HepG2 (cell line): ENCODE results near the gene BICRA. TPM values are rescaled to one million over a fixed set of nuclear protein-coding genes. Genes with fewer than 3 reads are reported as not detected.

Experiments used
- ATAC-seq: fragments of 200-7000 bp; cut with Tn5 transposase; 3 replicates; pipeline ENCODE4 v1.9.1; 2020; ENCODE audit warnings: mild to moderate bottlenecking, moderate library complexity
- BruUV-seq: library from RNA; stranded (reverse); fragments of 400-500 nt; replicated peaks from 2 replicates; lab custom pipeline; 2021; lab: Mats Ljungman, UMichigan
- CTCF ChIA-PET: fragments of 300-600 bp; formaldehyde crosslinking; extraction: SDS; loops from one replicate; lab custom pipeline; 2021; ENCODE audit warnings: low total read pairs, inconsistent platforms, low intra/inter-chr PET ratio; lab: Yijun Ruan, JAX
- POLR2A ChIA-PET: fragments of 350-600 bp; sonication (Branson Sonifier 250); formaldehyde crosslinking; loops from one replicate; lab custom pipeline; 2020; ENCODE audit warnings: antibody characterized with exemption, inconsistent platforms; lab: Yijun Ruan, JAX
- DNase-seq: peaks from one replicate; pipeline ENCODE4 v3.0.0-alpha.2; 2015; ENCODE audit warnings: low spot score
- FAIRE-seq: peaks from 3 replicates; lab custom pipeline; 2011; peaks lifted over from hg19 to GRCh38; lab: Jason Lieb, UNC
- H2AFZ ChIP-seq: one replicate; pipeline ENCODE4 v1.6.1; 2011; ENCODE audit warnings: low read length, inconsistent platforms
- H3K27ac ChIP-seq: fragments of 300-600 bp; 3 replicates; pipeline ENCODE4 v1.8.0; 2011; ENCODE audit warnings: mixed run types, mild to moderate bottlenecking, mixed read lengths, low read length, inconsistent platforms; ENCODE audit not compliant: insufficient read depth; ENCODE audit errors: extremely low read length
- H3K27me3 ChIP-seq, 2 experiments: fragments of 200-600 bp in 1 of 2; 2 replicates in 1 of 2; 3 replicates in 1 of 2; pipeline versions ENCODE4 v1.6.0 to v1.8.0; 2011; ENCODE audit warnings: low read length in 2 of 2, mild to moderate bottlenecking in 2 of 2, moderate library complexity in 2 of 2, inconsistent platforms in 1 of 2; ENCODE audit not compliant: insufficient read depth in 2 of 2, control insufficient read depth in 1 of 2
- H3K36me3 ChIP-seq, 2 experiments: fragments of 200-600 bp in 1 of 2; replicated peaks in 1 of 2; 2 replicates in 1 of 2; 3 replicates in 1 of 2; pipeline versions ENCODE4 v1.5.1 to v1.8.0; 2011; ENCODE audit warnings: low read length in 2 of 2, inconsistent platforms in 1 of 2; ENCODE audit not compliant: insufficient read depth in 2 of 2, control insufficient read depth in 1 of 2
- H3K4me1 ChIP-seq: 2 replicates; pipeline ENCODE4 v1.5.1; 2012; ENCODE audit warnings: low read length, inconsistent platforms; ENCODE audit not compliant: insufficient read depth
- H3K4me2 ChIP-seq: 2 replicates; pipeline ENCODE4 v1.6.0; 2011; ENCODE audit warnings: low read depth, low read length, inconsistent platforms
- H3K4me3 ChIP-seq, 3 experiments: fragments of 200-600 bp in 1 of 3; sonication (generic), shearing (Covaris generic) in 1 of 3; replicated peaks in 1 of 3; 2 replicates each; pipeline ENCODE4 v1.5.1; 2011 to 2016; ENCODE audit warnings: low read length in 3 of 3, inconsistent platforms in 2 of 3, low read depth in 2 of 3, mild to moderate bottlenecking in 2 of 3, control low read depth in 1 of 3, mixed read lengths in 1 of 3; ENCODE audit not compliant: insufficient read depth in 1 of 3
- H3K79me2 ChIP-seq: one replicate; pipeline ENCODE4 v1.6.1; 2011; ENCODE audit warnings: low read length, inconsistent platforms; ENCODE audit not compliant: insufficient read depth
- H3K9ac ChIP-seq: 2 replicates; pipeline ENCODE4 v1.6.0; 2011; ENCODE audit warnings: mild to moderate bottlenecking, low read depth, low read length, inconsistent platforms; ENCODE audit not compliant: insufficient read depth
- H3K9me3 ChIP-seq: 2 replicates; pipeline ENCODE4 v1.5.1; 2012; ENCODE audit warnings: mild to moderate bottlenecking, low read length
- H4K20me1 ChIP-seq: 2 replicates; pipeline ENCODE4 v1.6.0; 2011; ENCODE audit warnings: inconsistent platforms, mild to moderate bottlenecking, low read length, moderate library complexity; ENCODE audit not compliant: insufficient read depth
- ARNTL ChIP-seq: sonication (generic); formaldehyde crosslinking; IDR thresholded peaks from 2 replicates; pipeline ENCODE4 v1.4.0; 2020; ENCODE audit warnings: mild to moderate bottlenecking, missing genetic modification reagents
- EED ChIP-seq: sonication (generic); formaldehyde crosslinking; IDR thresholded peaks from 2 replicates; pipeline ENCODE4 v1.5.0; 2020; ENCODE audit warnings: mild to moderate bottlenecking, missing genetic modification reagents
- FOXP1 ChIP-seq, 2 experiments: fragments of 450-650 bp in 1 of 2; IDR thresholded peaks; 2 replicates each; pipeline ENCODE4 v1.6.1; 2017 to 2018; ENCODE audit warnings: antibody characterized with exemption in 1 of 2
- HDAC2 ChIP-seq: sonication (generic); formaldehyde crosslinking; IDR thresholded peaks from 2 replicates; pipeline ENCODE4 v1.4.0; 2020; ENCODE audit warnings: missing genetic modification reagents
- HMG20A ChIP-seq: IDR thresholded peaks from 2 replicates; pipeline ENCODE4 v1.6.1; 2016; ENCODE audit warnings: borderline replicate concordance
- MXD1 ChIP-seq: sonication (generic); formaldehyde crosslinking; IDR thresholded peaks from 2 replicates; pipeline ENCODE4 v1.4.0; 2020; ENCODE audit warnings: mild to moderate bottlenecking, missing genetic modification reagents
- MYC ChIP-seq: sonication (generic); formaldehyde crosslinking; IDR thresholded peaks from 2 replicates; pipeline ENCODE4 v1.9.0; 2021; ENCODE audit warnings: missing genetic modification reagents, borderline replicate concordance
- PTBP1 ChIP-seq: fragments of 200-400 bp; formaldehyde crosslinking; IDR thresholded peaks from 2 replicates; pipeline ENCODE4 v1.6.1; 2018; ENCODE audit warnings: low read length, low read depth; ENCODE audit not compliant: poor library complexity, severe bottlenecking
- RCOR2 ChIP-seq: IDR thresholded peaks from 2 replicates; pipeline ENCODE4 v1.6.1; 2016; ENCODE audit warnings: missing biosample characterization, missing genetic modification reagents
- TEF ChIP-seq: sonication (generic); formaldehyde crosslinking; IDR thresholded peaks from 2 replicates; pipeline ENCODE4 v1.5.0; 2020; ENCODE audit warnings: missing genetic modification reagents
- WGBS: methylation state at CpG from one replicate; pipeline ENCODE4 v1.1.6; 2017; ENCODE audit warnings: low lambda C conversion rate; 5-methylcytosine and 5-hydroxymethylcytosine counted together
- in situ Hi-C: cut with HindIII; loops from 2 replicates; pipeline ENCODE4 v1.10.0; 2017; ENCODE audit warnings: low pct_unique_long_range_greater_than_20kb; ENCODE audit not compliant: extremely low pct_ligation_motif_present
- intact Hi-C: fragments of 100-400 bp; cut with micrococcal nuclease; formaldehyde crosslinking; loops from one replicate; pipeline ENCODE4 v1.10.0; 2022; ENCODE audit not compliant: unreplicated experiment
- polyA plus RNA-seq, 8 experiments: library from polyadenylated mRNA; depleted of rRNA in 3 of 8; stranded (reverse) in 7 of 8; unstranded in 1 of 8; fragments of >200 nt; fragmentation: Illumina TruSeq in 4 of 8; extraction: Trizol in 4 of 8; gene quantifications; 2 replicates each; pipeline versions ENCODE4 v1.2.1 to v1.2.3, GENCODE V29; 2011 to 2016; ENCODE audit warnings: low read depth in 4 of 8, missing spikeins in 1 of 8, mixed read lengths in 1 of 8; ENCODE audit not compliant: insufficient read depth in 1 of 8
- total RNA-seq, 5 experiments: library from RNA; depleted of rRNA; stranded (reverse); fragments of >200 nt; fragmentation: Illumina TruSeq; extraction: Trizol; gene quantifications; 2 replicates each; pipeline ENCODE4 v1.2.3, GENCODE V29; 2016; ENCODE audit warnings: low read depth in 1 of 5
- TF ChIP-seq, protein P1 (sequence below): sonication (generic); formaldehyde crosslinking; IDR thresholded peaks from 2 replicates; pipeline ENCODE4 v1.4.0; 2020; ENCODE audit warnings: missing genetic modification reagents
- TF ChIP-seq, protein P2 (sequence below): sonication (generic); formaldehyde crosslinking; IDR thresholded peaks from 2 replicates; pipeline ENCODE4 v1.4.0; 2020; ENCODE audit warnings: mild to moderate bottlenecking, missing genetic modification reagents
- TF ChIP-seq, protein P3 (sequence below): sonication (generic); formaldehyde crosslinking; IDR thresholded peaks from 2 replicates; pipeline ENCODE4 v1.5.0; 2020; ENCODE audit warnings: mild to moderate bottlenecking, missing genetic modification reagents, moderate library complexity

The BICRA gene
- total and polyA plus RNA-seq, 2 of the 13 experiments (the other 11 are each of a cell fraction or from before 2014, with no cell fraction given) = 0.55 to 0.71 TPM

- Histone ChIP-seq H3K9me3 (no peaks in the 10 kb centered on the region), H3K4me2 (no peak overlapping the region), H4K20me1 (0 out of 2 replicates have a peak, but pooled peaks cover 3% of the 10 kb centered on the region), H3K79me2 (peaks cover 33% of the 10 kb centered on the region), H3K36me3 (no peaks in the 10 kb centered on the region), H3K27me3 (no peaks in the 10 kb centered on the region), H3K9ac (no peak overlapping the region), H2AFZ (no peak overlapping the region), H3K4me1 (peaks cover 22% of the 10 kb centered on the region), H3K4me3 (no peak overlapping the region), H3K27ac (no peak overlapping the region)
- no peak for ATAC-seq
- no TSS peak for BruUV-seq
- in situ Hi-C loops (no loop called here), intact Hi-C loops (no loop called here)
- ChIA-PET CTCF (no interaction called here), POLR2A (no interaction called here)
- TF ChIP-seq, protein P1, sequence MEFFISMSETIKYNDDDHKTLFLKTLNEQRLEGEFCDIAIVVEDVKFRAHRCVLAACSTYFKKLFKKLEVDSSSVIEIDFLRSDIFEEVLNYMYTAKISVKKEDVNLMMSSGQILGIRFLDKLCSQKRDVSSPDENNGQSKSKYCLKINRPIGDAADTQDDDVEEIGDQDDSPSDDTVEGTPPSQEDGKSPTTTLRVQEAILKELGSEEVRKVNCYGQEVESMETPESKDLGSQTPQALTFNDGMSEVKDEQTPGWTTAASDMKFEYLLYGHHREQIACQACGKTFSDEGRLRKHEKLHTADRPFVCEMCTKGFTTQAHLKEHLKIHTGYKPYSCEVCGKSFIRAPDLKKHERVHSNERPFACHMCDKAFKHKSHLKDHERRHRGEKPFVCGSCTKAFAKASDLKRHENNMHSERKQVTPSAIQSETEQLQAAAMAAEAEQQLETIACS (CRISPR knock-in tag) = no peak
- TF ChIP-seq HDAC2 (CRISPR knock-in tag) (no peak), EED (CRISPR knock-in tag) (no peak), FOXP1 (IDR thresholded peaks at IDR 0.05) (no peak), FOXP1 (CRISPR knock-in tag; IDR thresholded peaks at IDR 0.05) (no peak), ARNTL (no peak), MYC (CRISPR knock-in tag) (no peak), MXD1 (CRISPR knock-in tag) (no peak), HMG20A (CRISPR knock-in tag) (no peak), RCOR2 (CRISPR knock-in tag) (no peak), PTBP1 (no peak), TEF (CRISPR knock-in tag) (no peak)
- TF ChIP-seq, protein P2, sequence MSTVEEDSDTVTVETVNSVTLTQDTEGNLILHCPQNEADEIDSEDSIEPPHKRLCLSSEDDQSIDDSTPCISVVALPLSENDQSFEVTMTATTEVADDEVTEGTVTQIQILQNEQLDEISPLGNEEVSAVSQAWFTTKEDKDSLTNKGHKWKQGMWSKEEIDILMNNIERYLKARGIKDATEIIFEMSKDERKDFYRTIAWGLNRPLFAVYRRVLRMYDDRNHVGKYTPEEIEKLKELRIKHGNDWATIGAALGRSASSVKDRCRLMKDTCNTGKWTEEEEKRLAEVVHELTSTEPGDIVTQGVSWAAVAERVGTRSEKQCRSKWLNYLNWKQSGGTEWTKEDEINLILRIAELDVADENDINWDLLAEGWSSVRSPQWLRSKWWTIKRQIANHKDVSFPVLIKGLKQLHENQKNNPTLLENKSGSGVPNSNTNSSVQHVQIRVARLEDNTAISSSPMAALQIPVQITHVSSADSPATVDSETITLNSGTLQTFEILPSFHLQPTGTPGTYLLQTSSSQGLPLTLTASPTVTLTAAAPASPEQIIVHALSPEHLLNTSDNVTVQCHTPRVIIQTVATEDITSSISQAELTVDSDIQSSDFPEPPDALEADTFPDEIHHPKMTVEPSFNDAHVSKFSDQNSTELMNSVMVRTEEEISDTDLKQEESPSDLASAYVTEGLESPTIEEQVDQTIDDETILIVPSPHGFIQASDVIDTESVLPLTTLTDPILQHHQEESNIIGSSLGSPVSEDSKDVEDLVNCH (CRISPR knock-in tag) = no peak
- TF ChIP-seq, protein P3, sequence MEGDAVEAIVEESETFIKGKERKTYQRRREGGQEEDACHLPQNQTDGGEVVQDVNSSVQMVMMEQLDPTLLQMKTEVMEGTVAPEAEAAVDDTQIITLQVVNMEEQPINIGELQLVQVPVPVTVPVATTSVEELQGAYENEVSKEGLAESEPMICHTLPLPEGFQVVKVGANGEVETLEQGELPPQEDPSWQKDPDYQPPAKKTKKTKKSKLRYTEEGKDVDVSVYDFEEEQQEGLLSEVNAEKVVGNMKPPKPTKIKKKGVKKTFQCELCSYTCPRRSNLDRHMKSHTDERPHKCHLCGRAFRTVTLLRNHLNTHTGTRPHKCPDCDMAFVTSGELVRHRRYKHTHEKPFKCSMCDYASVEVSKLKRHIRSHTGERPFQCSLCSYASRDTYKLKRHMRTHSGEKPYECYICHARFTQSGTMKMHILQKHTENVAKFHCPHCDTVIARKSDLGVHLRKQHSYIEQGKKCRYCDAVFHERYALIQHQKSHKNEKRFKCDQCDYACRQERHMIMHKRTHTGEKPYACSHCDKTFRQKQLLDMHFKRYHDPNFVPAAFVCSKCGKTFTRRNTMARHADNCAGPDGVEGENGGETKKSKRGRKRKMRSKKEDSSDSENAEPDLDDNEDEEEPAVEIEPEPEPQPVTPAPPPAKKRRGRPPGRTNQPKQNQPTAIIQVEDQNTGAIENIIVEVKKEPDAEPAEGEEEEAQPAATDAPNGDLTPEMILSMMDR (CRISPR knock-in tag) = no peak
- DNase-seq = no peak
- 94% methylated on average over 18 of the region's 18 CpGs for WGBS
- no peak for FAIRE-seq
Measured at GRCh38 chr19:47631681-47632446, 22.9 kb downstream of the BICRA start.
